Left ventricle myocardium inferior (tissue), 1 donor: ENCODE results near the gene COPS8. TPM values are rescaled to one million over a fixed set of nuclear protein-coding genes. Genes with fewer than 3 reads are reported as not detected.

ENCODE experiments used
- DNase-seq: peaks from one replicate; pipeline ENCODE4 v3.0.0-alpha.2; 2020
- H3K27ac ChIP-seq: fragments of 200-600 bp; replicated peaks from 2 replicates; pipeline ENCODE4 v1.8.0; 2021
- H3K27me3 ChIP-seq: fragments of 200-600 bp; 2 replicates; pipeline ENCODE4 v1.8.0; 2021; ENCODE audit warnings: low read depth
- H3K36me3 ChIP-seq: fragments of 200-600 bp; 2 replicates; pipeline ENCODE4 v1.8.0; 2021
- H3K4me1 ChIP-seq: fragments of 200-600 bp; 2 replicates; pipeline ENCODE4 v1.8.0; 2021
- H3K4me3 ChIP-seq: fragments of 200-600 bp; 2 replicates; pipeline ENCODE4 v1.8.0; 2021; ENCODE audit warnings: mild to moderate bottlenecking, moderate library complexity
- H3K9me3 ChIP-seq: fragments of 200-600 bp; replicated peaks from 2 replicates; pipeline ENCODE4 v1.8.0; 2021
- intact Hi-C: fragments of 100-400 bp; cut with micrococcal nuclease; formaldehyde crosslinking; loops from one replicate; pipeline ENCODE4 v1.11.0; 2022
- total RNA-seq: library from RNA; stranded (reverse); fragmentation: NEBNext Ultra II Directional; extraction: Animal tissue kit (Norgen Biotek cat#: 25700); gene quantifications from one replicate; pipeline ENCODE4 v1.2.1, GENCODE V29; 2021
- TF ChIP-seq, protein P1 (sequence below): fragments of 200-600 bp; IDR thresholded peaks from 2 replicates; pipeline ENCODE4 v1.8.0; 2021; ENCODE audit warnings: antibody characterized with exemption, mild to moderate bottlenecking, borderline replicate concordance
- donor health status: DM: no; HTN: yes; CAD: no; lungs with severe emphysema.

COPS8 gene
- total RNA-seq, 1 donor from 2014 or later, result 97.0 TPM

DNA sequence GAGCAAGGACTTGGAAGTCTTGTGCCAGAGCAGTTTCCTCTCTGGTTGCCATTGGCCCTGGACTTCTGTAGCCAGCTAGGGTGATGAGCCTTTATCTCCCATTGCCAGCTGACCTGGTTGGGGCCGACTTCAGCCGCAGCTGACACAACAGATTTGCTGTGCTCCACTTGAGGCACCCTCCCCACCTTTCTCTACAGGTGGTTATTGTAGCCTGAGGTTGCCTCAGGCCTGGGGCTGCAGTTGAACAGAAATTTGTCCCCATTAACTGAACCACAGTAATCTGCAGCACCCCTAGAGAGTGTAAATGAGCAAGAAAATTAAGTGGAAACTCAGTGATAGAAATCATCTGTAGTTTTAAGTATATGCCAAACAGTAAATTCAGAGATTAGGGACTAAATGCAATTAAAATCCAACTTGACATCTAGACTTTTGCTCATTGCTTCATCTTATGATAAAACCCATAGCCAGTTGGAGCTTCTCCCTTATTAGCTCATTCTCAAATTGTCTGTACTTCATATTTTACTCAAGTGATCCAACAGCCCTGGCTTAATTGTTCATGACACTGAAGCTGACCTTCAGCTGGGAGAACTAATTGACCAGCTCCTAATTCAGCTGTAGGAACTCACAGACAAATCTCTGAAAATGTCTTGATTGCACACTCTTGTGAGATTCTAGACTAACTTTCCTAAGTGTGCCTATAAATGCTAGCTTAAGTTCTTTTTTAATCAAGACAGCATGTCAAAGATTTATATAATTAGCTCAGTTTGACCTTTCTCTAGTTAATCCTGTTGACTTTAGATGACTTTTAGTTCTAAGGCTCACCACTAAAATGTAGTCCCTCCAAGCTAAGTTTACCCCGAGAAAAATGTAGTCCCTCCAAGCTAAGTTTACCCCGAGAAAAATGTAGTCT lies 48.9 kb downstream of the COPS8 start:
- DNase-seq, result no peak
- Histone ChIP-seq H3K27ac (no peak overlapping the region), H3K27me3 (no peaks in the 10 kb centered on the region), H3K4me3 (no peak overlapping the region), H3K36me3 (no peaks in the 10 kb centered on the region), H3K4me1 (no peaks in the 10 kb centered on the region), H3K9me3 (no peaks in the 10 kb centered on the region)
- intact Hi-C loops, result no loop called here
- TF ChIP-seq, protein P1, sequence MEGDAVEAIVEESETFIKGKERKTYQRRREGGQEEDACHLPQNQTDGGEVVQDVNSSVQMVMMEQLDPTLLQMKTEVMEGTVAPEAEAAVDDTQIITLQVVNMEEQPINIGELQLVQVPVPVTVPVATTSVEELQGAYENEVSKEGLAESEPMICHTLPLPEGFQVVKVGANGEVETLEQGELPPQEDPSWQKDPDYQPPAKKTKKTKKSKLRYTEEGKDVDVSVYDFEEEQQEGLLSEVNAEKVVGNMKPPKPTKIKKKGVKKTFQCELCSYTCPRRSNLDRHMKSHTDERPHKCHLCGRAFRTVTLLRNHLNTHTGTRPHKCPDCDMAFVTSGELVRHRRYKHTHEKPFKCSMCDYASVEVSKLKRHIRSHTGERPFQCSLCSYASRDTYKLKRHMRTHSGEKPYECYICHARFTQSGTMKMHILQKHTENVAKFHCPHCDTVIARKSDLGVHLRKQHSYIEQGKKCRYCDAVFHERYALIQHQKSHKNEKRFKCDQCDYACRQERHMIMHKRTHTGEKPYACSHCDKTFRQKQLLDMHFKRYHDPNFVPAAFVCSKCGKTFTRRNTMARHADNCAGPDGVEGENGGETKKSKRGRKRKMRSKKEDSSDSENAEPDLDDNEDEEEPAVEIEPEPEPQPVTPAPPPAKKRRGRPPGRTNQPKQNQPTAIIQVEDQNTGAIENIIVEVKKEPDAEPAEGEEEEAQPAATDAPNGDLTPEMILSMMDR, result no peak

DNA sequence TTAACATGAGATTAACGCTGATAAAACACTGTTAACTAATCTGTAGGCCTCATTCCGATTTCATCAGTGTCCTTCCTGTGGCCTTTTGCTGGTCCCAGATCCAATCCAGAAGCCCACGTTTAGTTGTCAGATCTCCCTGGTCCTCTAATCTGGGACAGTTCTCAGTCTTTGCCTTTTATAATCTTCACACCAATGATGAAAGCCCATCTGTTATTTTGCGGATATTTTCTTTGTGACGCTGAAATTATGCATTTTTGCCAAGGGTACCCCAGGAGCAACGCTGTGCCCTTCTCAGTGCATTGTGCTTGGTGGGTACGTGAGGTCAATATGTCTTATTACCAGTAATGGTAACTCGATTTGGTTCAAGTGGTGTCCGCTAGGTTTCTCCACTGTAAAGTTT lies 51.1 kb downstream of the COPS8 start:
- intact Hi-C loops, result no loop called here
- Histone ChIP-seq H3K27me3 (no peaks in the 10 kb centered on the region), H3K4me3 (no peak overlapping the region), H3K9me3 (no peaks in the 10 kb centered on the region), H3K4me1 (no peaks in the 10 kb centered on the region), H3K27ac (no peak overlapping the region), H3K36me3 (no peaks in the 10 kb centered on the region)
- no peak for DNase-seq
- TF ChIP-seq, protein P1, result no peak

DNA sequence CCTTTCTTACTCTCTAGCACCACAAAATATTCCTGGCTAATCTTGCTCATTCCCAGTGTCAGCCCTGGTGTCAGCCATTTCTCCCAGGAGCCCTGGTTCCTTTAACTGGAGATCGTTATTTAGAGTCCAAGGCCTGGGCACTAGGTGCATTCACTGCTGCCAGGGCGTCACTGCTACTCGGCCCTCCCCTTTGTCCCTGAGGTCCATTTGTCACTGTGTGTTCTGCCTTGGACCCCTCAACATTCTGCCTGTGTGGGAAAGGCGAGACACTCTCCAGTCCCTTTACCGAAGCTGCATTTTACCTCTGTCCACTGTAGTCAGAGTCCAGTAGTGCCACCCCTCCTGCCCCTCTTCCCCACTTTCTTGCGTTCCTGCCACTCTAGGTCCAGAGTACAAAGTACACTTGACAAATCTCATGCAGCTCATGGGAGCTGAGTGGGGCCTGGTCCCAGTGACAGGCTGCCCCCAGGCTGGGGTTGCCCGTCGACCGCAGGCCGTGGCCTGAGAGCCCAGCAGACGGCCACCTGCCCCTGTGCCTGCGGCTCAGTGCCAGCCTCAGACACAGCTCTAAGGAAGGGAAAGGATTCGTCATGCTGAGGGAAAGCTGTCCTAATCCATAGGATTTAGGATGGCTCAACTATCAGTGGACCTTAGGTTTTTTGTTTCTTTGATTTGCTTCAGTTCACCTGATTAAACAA lies 52.1 kb downstream of the COPS8 start:
- no peaks in the 10 kb centered on the region for H3K9me3 ChIP-seq
- intact Hi-C loops, result no loop called here
- no peak overlapping the region for H3K27ac ChIP-seq
- no peak overlapping the region for H3K4me3 ChIP-seq
- H3K36me3 ChIP-seq, result no peaks in the 10 kb centered on the region
- no peaks in the 10 kb centered on the region for H3K4me1 ChIP-seq
- H3K27me3 ChIP-seq, result no peaks in the 10 kb centered on the region
- TF ChIP-seq, protein P1, result no peak
- DNase-seq, result no peak

DNA sequence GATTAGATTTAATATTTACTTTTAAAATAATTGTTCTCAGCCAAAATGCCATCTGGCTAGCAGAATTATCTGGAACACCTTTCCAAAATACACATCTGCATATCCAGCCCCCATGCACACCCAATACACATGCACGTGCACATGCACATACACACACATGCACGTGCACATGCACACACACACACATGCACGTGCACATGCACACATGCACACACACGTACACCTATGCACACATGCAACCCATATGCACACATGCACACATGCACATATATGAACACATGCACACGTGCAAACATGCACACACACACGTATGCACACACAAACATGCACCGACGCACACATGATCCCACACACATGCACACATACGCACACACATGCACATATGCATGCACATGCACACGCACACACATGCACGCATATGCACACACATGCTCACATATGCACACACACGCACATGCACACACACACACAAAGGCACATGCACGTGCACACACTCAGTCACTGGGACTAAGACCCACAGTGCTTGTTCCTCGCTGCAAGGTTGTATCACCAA lies 53.5 kb downstream of the COPS8 start:
- intact Hi-C loops, result no loop called here
- H3K4me1 ChIP-seq, result no peaks in the 10 kb centered on the region
- no peak for DNase-seq
- H3K27me3 ChIP-seq, result no peaks in the 10 kb centered on the region
- TF ChIP-seq, protein P1, result no peak
- no peak overlapping the region for H3K4me3 ChIP-seq
- H3K27ac ChIP-seq, result no peak overlapping the region
- no peaks in the 10 kb centered on the region for H3K9me3 ChIP-seq
- H3K36me3 ChIP-seq, result no peaks in the 10 kb centered on the region

DNA sequence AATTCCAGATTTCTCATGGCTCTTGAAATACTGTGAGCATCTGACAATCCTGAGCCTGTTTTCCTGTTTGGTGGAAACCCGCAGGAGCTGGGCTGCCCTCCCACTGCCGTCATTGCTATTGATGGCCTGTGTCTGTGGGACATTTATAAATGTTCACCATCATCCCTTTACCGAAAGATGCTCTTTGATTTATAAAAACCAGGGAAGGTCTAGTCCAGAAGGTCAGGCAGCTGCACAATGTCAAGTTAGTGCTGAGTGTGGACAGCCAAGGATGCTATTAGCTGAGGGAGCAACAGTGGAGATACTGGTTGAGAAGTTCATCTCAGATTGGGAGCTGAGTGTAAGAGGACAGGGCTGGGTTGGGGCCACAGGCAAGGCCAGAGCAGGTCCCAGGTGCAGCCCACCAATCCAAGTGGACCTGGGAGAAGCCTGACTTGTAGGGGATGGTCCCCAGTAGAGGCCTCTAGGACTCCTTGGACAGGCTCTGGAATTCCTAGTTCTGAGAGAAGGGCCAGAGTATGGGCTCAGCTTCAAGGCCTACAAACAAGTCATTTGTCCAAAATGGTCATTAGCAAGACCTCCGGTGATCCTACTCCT lies 55.1 kb downstream of the COPS8 start:
- H3K4me1 ChIP-seq, result no peaks in the 10 kb centered on the region
- H3K36me3 ChIP-seq, result no peaks in the 10 kb centered on the region
- TF ChIP-seq, protein P1, result no peak
- intact Hi-C loops, result no loop called here
- no peak overlapping the region for H3K4me3 ChIP-seq
- peaks cover 2% of the 10 kb centered on the region for H3K9me3 ChIP-seq
- H3K27me3 ChIP-seq, result no peaks in the 10 kb centered on the region
- DNase-seq, result no peak
- peak overlapping the region; percentile 28 for H3K27ac ChIP-seq
